T-helper 2 cell treated with Interferon-gamma antibody and Interleukin-4, amounts not matched to agents 5 μg/mL and 100 μg/mL, for 36 hours (primary cell): Measurements from ENCODE around the gene MS4A2.
"Not testable (repeated sequence)": the region's sequence is repeated elsewhere in the genome, so short reads cannot be mapped to it uniquely, and the experiment has no call there.

ENCODE experiments used
- DNase-seq: peaks from one replicate; pipeline ENCODE4 v3.0.0; 2021; ENCODE audit warnings: low spot score
- H3K27ac Mint-ChIP-seq: one replicate; pipeline ENCODE4 v1.8.0; 2021; ENCODE audit warnings: mild to moderate bottlenecking, mixed read lengths
- H3K27me3 Mint-ChIP-seq: one replicate; pipeline ENCODE4 v1.8.0; 2021; ENCODE audit warnings: low read depth, mixed read lengths
- H3K36me3 Mint-ChIP-seq: one replicate; pipeline ENCODE4 v1.8.0; 2021; ENCODE audit warnings: low read depth, mixed read lengths
- H3K4me1 Mint-ChIP-seq: one replicate; pipeline ENCODE4 v1.8.0; 2021; ENCODE audit warnings: low read depth, mixed read lengths
- H3K4me3 Mint-ChIP-seq: one replicate; pipeline ENCODE4 v1.8.0; 2022; ENCODE audit warnings: mild to moderate bottlenecking, moderate library complexity, mixed read lengths
- H3K9me3 Mint-ChIP-seq: one replicate; pipeline ENCODE4 v1.8.0; 2021; ENCODE audit warnings: mixed read lengths

Gene MS4A2

DNA sequence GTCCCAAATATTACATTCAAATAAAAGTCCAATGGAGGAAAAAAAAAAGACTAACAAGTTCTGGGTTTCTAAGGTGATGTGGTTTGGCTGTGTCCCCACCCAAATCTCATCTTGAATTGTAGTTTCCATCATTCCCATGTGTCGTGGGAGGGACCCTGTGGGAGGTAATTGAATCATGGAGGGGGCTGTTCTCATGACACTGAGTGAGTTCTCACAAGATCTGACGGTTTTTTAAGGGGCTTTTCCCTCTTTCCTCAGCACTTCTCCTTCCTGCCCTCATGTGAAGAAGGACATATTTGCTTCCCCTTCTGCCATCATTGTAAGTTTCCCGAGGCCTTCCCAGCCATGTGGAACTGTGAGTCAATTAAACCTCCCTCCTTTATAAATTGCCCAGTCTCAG lies 7.9 kb upstream of the MS4A2 start:
- no peak overlapping the region for H3K27ac Mint-ChIP-seq
- no peaks in the 10 kb centered on the region for H3K9me3 Mint-ChIP-seq

DNA sequence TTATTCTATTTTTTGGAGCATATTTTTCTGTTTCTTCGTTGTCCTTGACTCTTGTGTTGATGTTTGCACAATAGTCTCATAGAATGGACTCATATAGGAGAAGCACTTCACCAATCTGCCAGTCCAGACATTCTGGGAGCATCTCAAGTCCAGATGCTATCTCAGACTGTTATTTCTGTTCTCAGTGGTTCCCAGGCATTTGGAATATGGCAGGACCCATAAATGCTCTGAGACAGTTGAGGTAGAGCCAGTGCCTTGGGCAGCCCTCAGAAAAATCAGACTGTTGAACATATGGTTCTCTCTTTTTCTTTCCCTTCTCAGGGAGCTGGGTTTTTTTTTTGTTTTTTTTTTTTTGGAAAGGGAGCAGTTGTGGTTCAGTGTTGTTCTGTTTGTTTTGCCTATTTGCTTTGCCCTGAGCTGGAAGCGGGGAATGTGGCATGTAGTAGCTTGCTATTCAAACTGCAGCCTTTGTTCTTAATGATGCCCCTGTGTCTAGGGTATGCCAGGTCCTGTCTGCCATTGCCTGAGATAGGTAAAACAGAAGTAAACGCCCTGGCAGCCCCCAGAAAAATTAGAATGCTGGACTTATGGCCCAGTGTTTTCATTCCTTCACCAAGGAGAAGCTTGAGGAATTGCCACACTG lies 3.7 kb upstream of the MS4A2 start:
- Mint-ChIP-seq H3K27ac (no peak overlapping the region), H3K4me1 (no peaks in the 10 kb centered on the region), H3K27me3 (no peaks in the 10 kb centered on the region), H3K36me3 (no peaks in the 10 kb centered on the region), H3K4me3 (no peak overlapping the region), H3K9me3 (no peaks in the 10 kb centered on the region)
- DNase-seq = no peak

More for the DNA sequence above, 7.9 kb upstream of the MS4A2 start:
- no peak for DNase-seq
- H3K27me3 Mint-ChIP-seq = no peaks in the 10 kb centered on the region
- H3K36me3 Mint-ChIP-seq = no peaks in the 10 kb centered on the region
- H3K4me1 Mint-ChIP-seq = no peaks in the 10 kb centered on the region
- H3K4me3 Mint-ChIP-seq = no peak overlapping the region

DNA sequence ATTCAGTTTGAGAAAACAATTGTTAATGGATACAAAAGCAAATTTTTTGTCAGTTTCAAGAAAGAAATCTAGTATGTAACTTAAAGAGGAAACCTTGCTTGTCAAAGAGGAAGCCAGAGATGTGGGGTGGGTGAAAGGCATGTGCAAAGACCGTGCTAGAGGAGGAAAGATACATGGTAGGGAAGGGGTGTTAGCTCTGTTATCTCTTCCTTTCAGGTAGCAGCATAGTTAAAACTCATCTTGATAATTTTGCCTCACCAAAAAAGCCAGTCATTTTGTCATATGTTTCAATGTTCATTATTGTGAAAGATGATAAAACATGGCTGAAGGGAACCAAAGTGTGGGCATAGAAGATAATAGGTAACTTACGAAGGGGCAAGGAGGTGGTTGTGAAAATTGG lies 2.6 kb upstream of the MS4A2 start:
- Mint-ChIP-seq H3K27me3 (no peaks in the 10 kb centered on the region), H3K4me3 (no peak overlapping the region)

DNA sequence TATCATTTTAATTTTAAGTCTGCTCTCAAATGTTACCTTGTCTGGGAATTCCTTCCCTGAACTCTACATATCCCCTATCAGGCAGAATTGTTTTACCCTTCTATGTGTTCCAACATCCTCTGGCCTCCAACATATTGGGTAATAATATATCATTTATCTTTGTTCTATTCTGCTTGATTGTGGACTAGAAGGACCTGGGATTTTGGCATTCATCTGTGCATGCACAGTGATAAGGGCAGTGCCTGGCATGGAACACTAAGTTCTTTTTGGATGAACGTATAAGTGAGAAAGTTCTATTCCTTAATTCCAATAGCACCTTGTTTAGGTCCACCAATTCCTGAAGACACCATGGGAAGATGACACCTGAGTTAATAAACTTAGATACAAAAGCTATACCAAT lies 1.2 kb upstream of the MS4A2 start:
- Mint-ChIP-seq H3K36me3 (no peaks in the 10 kb centered on the region), H3K4me1 (no peaks in the 10 kb centered on the region), H3K27ac (no peak overlapping the region), H3K4me3 (no peak overlapping the region), H3K9me3 (no peaks in the 10 kb centered on the region), H3K27me3 (no peaks in the 10 kb centered on the region)
- no peak for DNase-seq

More for the DNA sequence above, 2.6 kb upstream of the MS4A2 start:
- H3K36me3 Mint-ChIP-seq = no peaks in the 10 kb centered on the region
- no peak overlapping the region for H3K27ac Mint-ChIP-seq
- no peaks in the 10 kb centered on the region for H3K9me3 Mint-ChIP-seq
- H3K4me1 Mint-ChIP-seq = no peaks in the 10 kb centered on the region
- DNase-seq = no peak

DNA sequence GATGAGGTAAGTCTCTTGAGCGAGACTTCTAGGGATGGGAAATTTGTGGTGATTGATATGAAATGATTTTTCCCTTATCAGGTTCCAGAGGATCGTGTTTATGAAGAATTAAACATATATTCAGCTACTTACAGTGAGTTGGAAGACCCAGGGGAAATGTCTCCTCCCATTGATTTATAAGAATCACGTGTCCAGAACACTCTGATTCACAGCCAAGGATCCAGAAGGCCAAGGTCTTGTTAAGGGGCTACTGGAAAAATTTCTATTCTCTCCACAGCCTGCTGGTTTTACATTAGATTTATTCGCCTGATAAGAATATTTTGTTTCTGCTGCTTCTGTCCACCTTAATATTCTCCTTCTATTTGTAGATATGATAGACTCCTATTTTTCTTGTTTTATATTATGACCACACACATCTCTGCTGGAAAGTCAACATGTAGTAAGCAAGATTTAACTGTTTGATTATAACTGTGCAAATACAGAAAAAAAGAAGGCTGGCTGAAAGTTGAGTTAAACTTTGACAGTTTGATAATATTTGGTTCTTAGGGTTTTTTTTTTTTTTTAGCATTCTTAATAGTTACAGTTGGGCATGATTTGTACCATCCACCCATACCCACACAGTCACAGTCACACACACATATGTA lies 7.1 kb downstream of the MS4A2 start:
- Mint-ChIP-seq H3K27me3 (no peaks in the 10 kb centered on the region), H3K4me1 (no peaks in the 10 kb centered on the region), H3K36me3 (no peaks in the 10 kb centered on the region), H3K9me3 (no peaks in the 10 kb centered on the region), H3K4me3 (no peak overlapping the region), H3K27ac (no peak overlapping the region)
- no peak for DNase-seq

DNA sequence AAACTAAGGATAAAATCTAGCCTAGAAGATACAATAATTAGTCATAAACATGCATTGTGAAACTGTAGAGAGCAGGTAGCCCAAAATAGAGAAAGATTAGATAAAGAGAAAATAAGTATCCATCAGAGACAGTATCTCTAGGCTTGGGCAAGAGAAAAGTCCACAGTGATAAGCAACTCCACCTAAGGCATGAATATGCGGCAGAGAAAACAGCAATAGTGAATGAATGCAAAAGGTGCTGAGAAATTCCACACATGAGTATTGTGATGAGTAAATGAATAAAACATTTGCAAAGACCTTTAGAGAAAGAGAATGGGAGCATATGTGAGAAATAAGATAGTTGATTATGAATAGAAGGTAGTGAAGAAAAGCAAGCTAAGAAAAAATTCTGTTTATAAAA lies 8.7 kb downstream of the MS4A2 start:
- H3K4me3 Mint-ChIP-seq = no peak overlapping the region
- H3K27me3 Mint-ChIP-seq = no peaks in the 10 kb centered on the region
- no peaks in the 10 kb centered on the region for H3K36me3 Mint-ChIP-seq
- no peak for DNase-seq
- no peaks in the 10 kb centered on the region for H3K4me1 Mint-ChIP-seq
- no peak overlapping the region for H3K27ac Mint-ChIP-seq
- H3K9me3 Mint-ChIP-seq = no peaks in the 10 kb centered on the region

DNA sequence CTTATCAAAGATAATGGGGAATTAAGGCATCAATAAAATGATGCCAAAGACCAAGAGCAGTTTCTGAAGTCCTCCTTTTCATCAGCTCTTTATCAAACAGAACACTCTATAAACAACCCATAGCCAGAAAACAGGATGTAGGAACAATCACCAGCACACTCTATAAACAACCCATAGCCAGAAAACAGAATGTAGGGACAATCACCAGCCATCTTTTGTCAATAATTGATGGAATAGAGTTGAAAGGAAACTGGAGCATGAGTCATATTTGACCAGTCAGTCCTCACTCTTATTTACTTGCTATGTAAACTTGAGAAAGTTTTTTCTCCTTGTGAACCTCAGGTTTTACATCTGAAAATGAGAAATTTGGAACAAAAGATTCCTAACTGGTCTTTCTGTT lies 10.0 kb downstream of the MS4A2 start:
- Mint-ChIP-seq H3K9me3 (no peaks in the 10 kb centered on the region), H3K27me3 (no peaks in the 10 kb centered on the region), H3K27ac (no peak overlapping the region), H3K36me3 (no peaks in the 10 kb centered on the region), H3K4me1 (no peaks in the 10 kb centered on the region), H3K4me3 (no peak overlapping the region)
- no peak for DNase-seq

DNA sequence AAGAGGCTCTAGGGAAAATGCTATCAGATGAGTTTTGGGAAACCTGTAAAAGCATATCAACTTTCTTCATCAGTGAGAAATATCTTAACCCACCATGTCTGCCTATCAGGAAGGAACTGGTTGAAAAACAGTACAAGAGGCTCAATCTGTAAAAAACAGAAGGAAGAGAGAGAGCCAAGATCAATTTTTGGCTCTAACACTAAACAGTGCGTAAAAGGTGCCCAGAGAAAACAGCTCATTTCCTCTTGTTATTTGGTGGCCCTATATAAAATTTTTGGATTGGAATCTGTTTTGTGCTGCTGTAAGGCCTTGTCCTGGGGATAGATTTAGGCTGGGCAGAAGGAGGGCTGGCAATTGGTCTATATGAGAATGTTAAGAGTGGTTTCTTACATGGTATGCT lies 12.1 kb downstream of the MS4A2 start:
- Mint-ChIP-seq H3K36me3 (no peaks in the 10 kb centered on the region), H3K27me3 (no peaks in the 10 kb centered on the region), H3K27ac (no peak overlapping the region), H3K4me1 (no peaks in the 10 kb centered on the region), H3K9me3 (no peaks in the 10 kb centered on the region), H3K4me3 (no peak overlapping the region)
- DNase-seq = no peak

DNA sequence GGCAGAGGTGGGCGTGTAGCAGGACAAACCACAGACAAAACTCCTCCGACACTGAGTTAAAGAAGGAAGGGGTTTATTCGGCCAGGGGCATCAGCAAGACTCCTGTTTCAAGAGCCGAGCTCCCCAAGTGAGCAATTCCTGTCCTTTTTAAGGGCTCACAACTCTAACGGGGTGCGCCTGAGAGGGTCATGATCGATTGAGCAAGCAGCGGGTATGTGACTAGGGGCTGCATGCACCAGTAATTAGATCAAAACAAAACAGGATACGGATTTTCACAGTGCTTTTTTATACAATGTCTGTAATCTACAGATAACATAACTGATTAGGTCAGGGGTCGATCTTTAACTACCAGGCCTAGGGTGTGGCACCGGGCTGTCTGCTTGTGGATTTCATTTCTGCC lies 12.9 kb downstream of the MS4A2 start:
- not testable (repeated sequence) for DNase-seq, H3K9me3 Mint-ChIP-seq, H3K36me3 Mint-ChIP-seq, H3K4me1 Mint-ChIP-seq, H3K27ac Mint-ChIP-seq, H3K4me3 Mint-ChIP-seq, H3K27me3 Mint-ChIP-seq

DNA sequence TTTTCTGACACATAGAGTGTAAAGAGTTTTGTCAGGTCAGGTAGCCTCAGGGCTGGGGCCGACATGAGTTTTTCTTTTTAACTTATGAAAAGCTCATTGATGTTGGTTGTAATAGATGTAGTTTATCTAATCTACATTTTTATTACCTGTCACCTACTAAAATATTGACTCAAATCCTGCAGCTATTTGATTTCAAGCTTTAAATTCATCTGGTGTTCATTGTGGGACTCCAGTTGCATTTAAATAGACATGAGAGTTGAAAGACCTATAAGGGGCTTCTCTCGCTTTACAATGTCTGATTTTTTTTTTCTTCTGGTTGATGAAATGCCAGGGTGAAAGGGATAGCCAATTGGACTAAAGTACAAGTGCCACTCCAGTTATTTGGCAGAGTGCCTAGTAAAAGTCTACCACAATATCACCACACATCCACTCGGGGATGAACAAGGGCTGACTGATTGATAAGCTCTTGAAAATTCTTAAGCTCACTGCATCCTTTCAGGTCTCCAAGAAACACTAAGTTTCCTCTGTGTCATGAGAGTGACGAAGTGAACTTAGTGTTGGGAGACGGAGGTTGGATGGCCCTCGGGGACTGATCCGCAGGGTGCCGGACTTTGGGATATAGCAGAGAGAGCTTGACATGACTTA lies 16.1 kb downstream of the MS4A2 start:
- H3K4me1 Mint-ChIP-seq = not testable (repeated sequence)

DNA sequence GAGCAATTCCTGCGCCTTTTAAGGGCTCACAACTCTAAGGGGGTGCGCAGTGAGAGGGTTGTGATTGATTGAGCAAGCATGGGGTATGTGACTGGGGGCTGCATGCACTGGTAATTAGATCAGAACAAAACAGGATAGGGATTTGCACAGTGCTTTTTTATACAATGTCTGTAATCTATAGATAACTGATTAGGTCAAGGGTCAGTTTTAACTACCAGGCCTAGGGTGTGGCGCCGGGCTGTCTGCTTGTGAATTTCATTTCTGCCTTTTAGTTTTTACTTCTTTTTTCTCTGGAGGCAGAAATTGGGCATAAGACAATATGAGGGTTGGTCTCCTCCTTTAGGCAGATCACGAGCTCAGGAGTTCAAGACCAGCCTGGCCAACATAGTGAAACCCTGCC lies 20.2 kb downstream of the MS4A2 start:
- not testable (repeated sequence) for H3K4me3 Mint-ChIP-seq, H3K27ac Mint-ChIP-seq

More for the DNA sequence above, 16.1 kb downstream of the MS4A2 start:
- H3K36me3 Mint-ChIP-seq, H3K4me3 Mint-ChIP-seq, DNase-seq, H3K27ac Mint-ChIP-seq, H3K9me3 Mint-ChIP-seq, H3K27me3 Mint-ChIP-seq: not testable (repeated sequence)

DNA sequence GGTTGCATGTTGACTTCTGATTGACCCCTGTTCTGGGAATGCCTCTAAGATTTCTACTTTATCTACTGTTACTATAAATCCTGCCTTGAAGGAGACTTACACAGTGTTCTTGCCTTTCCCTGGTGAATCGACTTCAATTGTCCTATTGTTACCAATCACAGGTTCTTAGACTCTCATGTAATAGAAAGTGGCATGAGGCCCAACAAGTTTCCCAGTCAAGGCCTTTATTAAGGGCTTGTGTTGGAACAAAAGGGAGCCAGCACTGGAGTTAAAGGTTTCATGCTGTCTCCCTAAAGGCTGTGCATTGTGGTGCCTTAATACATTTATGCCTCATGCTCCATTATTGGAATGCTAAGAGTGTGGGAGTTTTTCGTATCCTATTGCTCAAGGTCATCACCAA lies 23.3 kb downstream of the MS4A2 start:
- Mint-ChIP-seq H3K9me3 (no peaks in the 10 kb centered on the region), H3K4me3 (no peak overlapping the region), H3K27ac (no peak overlapping the region), H3K4me1 (no peaks in the 10 kb centered on the region), H3K27me3 (no peaks in the 10 kb centered on the region), H3K36me3 (no peaks in the 10 kb centered on the region)
- no peak for DNase-seq

More for the DNA sequence above, 20.2 kb downstream of the MS4A2 start:
- not testable (repeated sequence) for H3K27me3 Mint-ChIP-seq, H3K4me1 Mint-ChIP-seq, H3K9me3 Mint-ChIP-seq, DNase-seq, H3K36me3 Mint-ChIP-seq

DNA sequence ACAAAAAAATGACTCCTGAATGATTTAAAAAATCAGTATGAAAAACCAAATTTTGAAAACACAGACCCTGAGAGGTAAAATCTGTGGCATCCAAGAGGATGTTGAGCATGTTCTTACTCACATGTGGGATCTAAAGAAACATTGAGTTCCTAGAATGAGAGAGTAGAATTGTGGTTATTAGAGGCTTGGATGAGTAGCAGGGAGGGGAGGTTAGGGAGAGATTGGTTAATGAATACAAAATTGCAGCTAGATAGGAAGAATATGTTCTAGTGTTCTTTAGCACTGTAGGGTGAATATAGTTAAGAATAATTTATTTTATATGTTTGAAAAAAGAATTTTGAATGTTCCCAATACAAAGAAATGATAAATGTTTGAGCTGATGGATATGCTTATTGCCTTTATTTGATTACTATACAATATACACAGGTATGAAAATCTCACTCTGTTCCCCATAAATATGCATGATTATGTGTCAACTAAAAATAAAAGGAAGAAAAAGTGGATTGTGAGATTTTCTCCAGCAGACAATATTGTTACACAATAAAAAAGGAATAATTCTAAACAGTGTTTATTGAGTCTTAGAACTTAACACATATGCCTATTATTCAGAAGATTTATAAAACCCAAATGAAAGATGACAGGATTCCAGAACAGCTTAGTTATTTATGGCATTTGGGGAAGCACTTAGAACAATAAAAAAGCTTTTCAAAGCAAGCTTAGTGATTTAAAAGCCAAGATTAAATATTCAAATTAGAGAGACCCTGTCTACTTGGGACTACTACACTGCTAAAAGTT lies 28.7 kb downstream of the MS4A2 start:
- H3K36me3 Mint-ChIP-seq = no peaks in the 10 kb centered on the region
- peaks cover 6% of the 10 kb centered on the region for H3K27me3 Mint-ChIP-seq
- no peak for DNase-seq
- H3K9me3 Mint-ChIP-seq = no peaks in the 10 kb centered on the region
- H3K4me1 Mint-ChIP-seq = no peaks in the 10 kb centered on the region
- H3K27ac Mint-ChIP-seq = no peak overlapping the region
- no peak overlapping the region for H3K4me3 Mint-ChIP-seq

DNA sequence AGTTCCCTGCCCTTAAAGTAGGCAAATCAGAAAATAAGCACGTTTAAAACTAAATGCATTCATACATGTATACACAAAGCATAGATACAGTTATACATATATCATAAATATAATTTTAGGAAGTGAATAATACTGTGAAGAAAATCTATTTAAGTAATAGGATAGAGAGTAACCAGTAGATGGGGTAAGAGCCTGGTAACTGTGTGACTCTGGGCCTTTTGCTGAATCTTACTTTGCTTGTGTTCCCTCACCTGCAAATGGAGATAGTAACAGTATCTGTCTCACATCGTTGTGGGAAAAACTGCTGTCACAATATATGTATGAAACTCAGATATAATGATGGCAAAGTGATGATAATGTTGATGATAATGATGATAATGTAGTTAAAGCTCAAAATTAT lies 29.9 kb downstream of the MS4A2 start:
- no peak overlapping the region for H3K4me3 Mint-ChIP-seq

More for the DNA sequence above, 29.9 kb downstream of the MS4A2 start:
- H3K9me3 Mint-ChIP-seq = no peaks in the 10 kb centered on the region
- H3K27me3 Mint-ChIP-seq = peaks cover 6% of the 10 kb centered on the region
- no peaks in the 10 kb centered on the region for H3K36me3 Mint-ChIP-seq
- H3K27ac Mint-ChIP-seq = no peak overlapping the region
- H3K4me1 Mint-ChIP-seq = no peaks in the 10 kb centered on the region
- DNase-seq = no peak
